Esophagus squamous epithelium (tissue), 5 donors: ENCODE measurements around the gene GRIP1. TPM values are rescaled to one million over a fixed set of nuclear protein-coding genes. Genes with fewer than 3 reads are reported as not detected.

Experiments used
- DNase-seq: peaks from one replicate; lab custom pipeline; 2025; lab: John Stamatoyannopoulos, UW
- H3K27ac ChIP-seq, 4 donors: fragments of 200-600 bp; sonication (generic); one replicate each; pipeline ENCODE4 v1.5.1; 2016 to 2019; ENCODE audit warnings: mild to moderate bottlenecking in 1 of 4
- H3K27me3 ChIP-seq, 4 donors: fragments of 200-600 bp; sonication (generic); 1 replicate in 3 of 4; 2 replicates in 1 of 4; pipeline versions ENCODE4 v1.5.1 to v1.6.0; 2017 to 2021; ENCODE audit warnings: antibody characterized with exemption in 1 of 4
- H3K36me3 ChIP-seq, 3 donors: fragments of 200-600 bp; sonication (generic); one replicate each; pipeline ENCODE4 v1.5.1; 2016 to 2019
- H3K4me1 ChIP-seq, 3 donors: fragments of 200-600 bp; sonication (generic); one replicate each; pipeline ENCODE4 v1.5.1; 2017 to 2019
- H3K4me3 ChIP-seq, 4 donors: fragments of 200-600 bp; sonication (generic); 1 replicate in 3 of 4; 2 replicates in 1 of 4; pipeline ENCODE4 v1.5.1; 2016 to 2019; ENCODE audit warnings: mild to moderate bottlenecking in 2 of 4, moderate library complexity in 1 of 4
- H3K9me3 ChIP-seq, 3 donors: fragments of 200-600 bp; sonication (generic); one replicate each; pipeline ENCODE4 v1.5.1; 2016 to 2019
- POLR2A ChIP-seq, 4 donors: fragments of 450-650 bp; IDR thresholded peaks; one replicate each; pipeline ENCODE4 v1.6.1; 2017; ENCODE audit warnings: antibody characterized with exemption in 4 of 4, mild to moderate bottlenecking in 4 of 4, moderate library complexity in 3 of 4
- WGBS, 2 donors: methylation state at CpG; one replicate each; pipeline ENCODE4 v1.1.5; 2018; 5-methylcytosine and 5-hydroxymethylcytosine counted together
- intact Hi-C: fragments of 100-400 bp; cut with DNase I; formaldehyde crosslinking; loops from one replicate; pipeline ENCODE4 v1.15.0; 2022
- total RNA-seq, 4 donors: library from RNA; depleted of rRNA; stranded (reverse); fragments of >200 nt; gene quantifications; one replicate each; pipeline ENCODE4 v1.1.0, GENCODE V29; 2016
- TF ChIP-seq, protein P1 (sequence below), 6 experiments: fragments of 450-650 bp in 4 of 6; fragments of 200-600 bp in 2 of 6; sonication (generic) in 2 of 6; IDR thresholded peaks; one replicate each; pipeline ENCODE4 v1.5.1; 2016 to 2019; ENCODE audit warnings: antibody characterized with exemption in 6 of 6, mild to moderate bottlenecking in 4 of 6, moderate library complexity in 4 of 6
- donor health status: DM: yes; HTN: yes; CAD: no.

Gene GRIP1
- total RNA-seq, 4 donors from 2014 or later: 4.9 to 15.9 (median 11.0) TPM

DNA sequence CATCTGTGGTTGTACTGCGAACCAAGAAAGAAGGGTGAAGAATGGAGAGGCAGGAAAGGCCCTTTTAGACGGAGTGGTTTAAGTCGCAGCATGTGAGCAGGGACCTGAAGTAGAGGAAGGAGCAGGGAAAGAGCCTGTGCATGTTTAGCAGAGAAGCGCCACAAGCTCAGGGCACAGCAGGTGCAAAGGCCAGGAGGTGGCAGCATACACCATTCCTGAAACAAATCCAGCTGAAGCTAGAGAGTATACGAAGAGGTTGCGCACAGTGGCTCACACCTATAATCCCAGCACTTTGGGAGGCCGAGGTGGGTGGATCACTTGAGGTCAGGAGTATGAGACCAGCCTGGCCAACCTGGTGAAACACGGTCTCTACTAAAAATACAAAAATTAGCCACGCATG is 326.7 kb downstream of the GRIP1 start:
- intact Hi-C loops: no loop called here
- Histone ChIP-seq H3K36me3 (peaks cover 0 to 32% (median 0%) of the 10 kb centered on the region in 3 donors), H3K27me3 (no peaks in the 10 kb centered on the region), H3K27ac (no peak overlapping the region), H3K4me3 (no peak overlapping the region), H3K4me1 (no peaks in the 10 kb centered on the region), H3K9me3 (no peaks in the 10 kb centered on the region)
- TF ChIP-seq, protein P1, sequence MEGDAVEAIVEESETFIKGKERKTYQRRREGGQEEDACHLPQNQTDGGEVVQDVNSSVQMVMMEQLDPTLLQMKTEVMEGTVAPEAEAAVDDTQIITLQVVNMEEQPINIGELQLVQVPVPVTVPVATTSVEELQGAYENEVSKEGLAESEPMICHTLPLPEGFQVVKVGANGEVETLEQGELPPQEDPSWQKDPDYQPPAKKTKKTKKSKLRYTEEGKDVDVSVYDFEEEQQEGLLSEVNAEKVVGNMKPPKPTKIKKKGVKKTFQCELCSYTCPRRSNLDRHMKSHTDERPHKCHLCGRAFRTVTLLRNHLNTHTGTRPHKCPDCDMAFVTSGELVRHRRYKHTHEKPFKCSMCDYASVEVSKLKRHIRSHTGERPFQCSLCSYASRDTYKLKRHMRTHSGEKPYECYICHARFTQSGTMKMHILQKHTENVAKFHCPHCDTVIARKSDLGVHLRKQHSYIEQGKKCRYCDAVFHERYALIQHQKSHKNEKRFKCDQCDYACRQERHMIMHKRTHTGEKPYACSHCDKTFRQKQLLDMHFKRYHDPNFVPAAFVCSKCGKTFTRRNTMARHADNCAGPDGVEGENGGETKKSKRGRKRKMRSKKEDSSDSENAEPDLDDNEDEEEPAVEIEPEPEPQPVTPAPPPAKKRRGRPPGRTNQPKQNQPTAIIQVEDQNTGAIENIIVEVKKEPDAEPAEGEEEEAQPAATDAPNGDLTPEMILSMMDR (IDR thresholded peaks at IDR 0.05): peak in 5 of 6 experiments; percentile 24 to 58 (median 30)
- no peak for TF ChIP-seq POLR2A (IDR thresholded peaks at IDR 0.05)
- DNase-seq: no peak
- 85 to 89% methylated on average over 9 of the region's 9 CpGs for WGBS, 2 donors

DNA sequence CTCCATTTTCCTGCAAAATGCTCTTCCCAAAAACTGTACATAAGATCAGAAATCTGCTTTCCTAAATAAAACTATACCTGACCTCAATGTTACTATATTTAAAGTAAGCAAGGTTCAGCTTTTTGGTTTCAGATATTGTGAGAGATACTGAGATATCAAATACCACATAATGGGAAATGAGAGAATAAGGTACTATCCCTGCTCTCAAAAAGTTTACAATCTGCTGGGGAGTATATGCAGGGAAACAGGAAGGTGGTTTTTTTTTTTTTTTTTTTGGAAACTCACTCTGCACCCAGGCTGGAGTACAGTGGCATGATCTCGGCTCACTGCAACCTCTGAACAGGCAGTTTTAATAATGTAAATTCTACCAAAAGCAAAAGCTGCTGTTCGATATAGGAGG is 327.6 kb downstream of the GRIP1 start:
- intact Hi-C loops: no loop called here
- Histone ChIP-seq H3K4me1 (no peaks in the 10 kb centered on the region), H3K36me3 (peaks cover 0 to 40% (median 0%) of the 10 kb centered on the region in 3 donors), H3K4me3 (no peak overlapping the region), H3K27me3 (no peaks in the 10 kb centered on the region), H3K27ac (no peak overlapping the region), H3K9me3 (no peaks in the 10 kb centered on the region)
- DNase-seq: no peak
- no peak for TF ChIP-seq POLR2A (IDR thresholded peaks at IDR 0.05)
- TF ChIP-seq, protein P1 (IDR thresholded peaks at IDR 0.05): no peak
- WGBS, 2 donors: 90 to 91% methylated on average over 2 of the region's 2 CpGs

DNA sequence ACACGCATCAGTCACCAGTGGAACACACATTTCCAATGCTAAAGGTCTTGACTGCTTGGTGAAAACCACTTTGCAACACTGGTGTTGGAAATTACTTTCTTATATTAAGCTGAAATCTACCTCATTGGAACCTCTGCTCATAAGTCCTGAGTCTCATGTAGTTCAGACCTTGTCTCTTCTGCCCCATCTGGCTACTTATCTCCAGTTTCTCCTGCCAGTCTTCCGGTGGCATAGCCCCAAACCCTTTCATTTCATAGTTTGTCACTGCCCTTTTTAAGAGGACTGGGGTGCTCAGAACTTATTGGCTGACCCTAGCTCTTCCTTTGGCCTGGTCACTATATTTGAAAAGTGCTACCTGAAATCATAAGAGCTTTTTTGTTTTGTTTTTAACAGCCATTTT is 332.9 kb downstream of the GRIP1 start:
- Histone ChIP-seq H3K4me1 (no peaks in the 10 kb centered on the region), H3K27me3 (no peaks in the 10 kb centered on the region), H3K9me3 (peaks cover 0 to 19% (median 0%) of the 10 kb centered on the region in 3 donors), H3K36me3 (peaks cover 0 to 78% (median 3%) of the 10 kb centered on the region in 3 donors), H3K4me3 (no peak overlapping the region), H3K27ac (no peak overlapping the region)
- whole genome bisulfite sequencing, 2 donors: 90 to 94% methylated on average over 2 of the region's 2 CpGs
- TF ChIP-seq, protein P1 (IDR thresholded peaks at IDR 0.05): no peak
- no peak for TF ChIP-seq POLR2A (IDR thresholded peaks at IDR 0.05)
- no peak for DNase-seq
- intact Hi-C loops: no loop called here

DNA sequence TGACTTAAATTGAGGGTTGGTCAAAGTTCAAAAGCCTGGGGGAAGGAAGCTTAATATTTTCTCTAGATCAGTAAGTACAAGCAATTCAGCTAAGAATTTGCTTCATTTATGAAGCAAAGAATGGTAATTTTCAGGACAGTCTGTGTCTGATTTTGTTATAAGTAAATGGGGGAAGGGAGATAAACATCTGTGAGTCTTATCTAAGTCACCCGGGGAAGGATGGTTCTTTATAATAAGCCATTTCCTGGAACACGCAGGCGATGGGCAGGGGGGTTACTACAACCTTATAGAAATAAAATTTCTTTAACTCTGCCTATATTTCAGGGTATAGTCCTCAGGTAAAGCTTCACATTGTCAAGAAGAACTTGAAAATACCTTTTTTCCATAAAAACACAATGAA is 333.7 kb downstream of the GRIP1 start:
- Histone ChIP-seq H3K4me3 (no peak overlapping the region), H3K27me3 (no peaks in the 10 kb centered on the region), H3K27ac (no peak overlapping the region), H3K9me3 (peaks cover 0 to 22% (median 0%) of the 10 kb centered on the region in 3 donors), H3K4me1 (no peaks in the 10 kb centered on the region), H3K36me3 (peaks cover 0 to 83% (median 7%) of the 10 kb centered on the region in 3 donors)
- 77 to 84% methylated on average over 3 of the region's 3 CpGs for WGBS, 2 donors
- intact Hi-C loops: no loop called here
- no peak for DNase-seq
- TF ChIP-seq, protein P1 (IDR thresholded peaks at IDR 0.05): no peak
- TF ChIP-seq POLR2A (IDR thresholded peaks at IDR 0.05): no peak

DNA sequence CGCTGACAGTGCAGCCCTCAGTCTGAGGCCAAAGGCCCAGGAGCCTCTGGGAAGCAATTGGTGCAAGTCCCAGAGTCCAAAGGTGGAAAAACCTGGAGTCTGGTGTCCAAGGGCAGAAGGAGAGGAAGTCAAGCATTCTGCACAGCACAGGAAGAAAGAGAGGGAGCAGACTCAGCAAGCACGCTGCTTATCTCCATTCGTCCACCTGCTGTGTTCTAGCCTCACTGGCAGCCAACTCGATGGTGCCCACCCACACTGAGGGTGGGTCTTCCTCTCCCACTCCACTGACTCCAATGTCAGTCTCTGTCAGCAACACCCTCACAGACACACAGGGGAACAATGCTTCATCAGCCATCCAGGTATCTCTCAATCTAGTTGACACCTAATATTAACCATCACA is 337.8 kb downstream of the GRIP1 start:
- no peaks in the 10 kb centered on the region for H3K4me1 ChIP-seq
- no peak overlapping the region for H3K4me3 ChIP-seq
- no peak overlapping the region for H3K27ac ChIP-seq
- TF ChIP-seq, protein P1 (IDR thresholded peaks at IDR 0.05): no peak
- TF ChIP-seq POLR2A (IDR thresholded peaks at IDR 0.05): no peak
- peaks cover 0 to 27% (median 4%) of the 10 kb centered on the region in 3 donors for H3K9me3 ChIP-seq
- no peaks in the 10 kb centered on the region for H3K27me3 ChIP-seq
- DNase-seq: no peak
- 85 to 93% methylated on average over 4 of the region's 4 CpGs for WGBS, 2 donors
- intact Hi-C loops: no loop called here
- H3K36me3 ChIP-seq: peaks cover 0 to 86% (median 13%) of the 10 kb centered on the region in 3 donors
